D721Med (cell line): ENCODE data around the gene ZFYVE9.

Experiments
- DNase-seq: peaks from one replicate; pipeline ENCODE4 v3.0.0; 2011; ENCODE audit warnings: low spot score; ENCODE audit not compliant: insufficient read length
- FAIRE-seq: peaks from 2 replicates; lab custom pipeline; 2011; peaks lifted over from hg19 to GRCh38; lab: Jason Lieb, UNC
- TF ChIP-seq, protein P1 (sequence below): IDR thresholded peaks from 2 replicates; pipeline ENCODE4 v1.5.1; 2012; ENCODE audit warnings: mild to moderate bottlenecking, control low read depth; ENCODE audit not compliant: insufficient read depth; ENCODE audit errors: missing control alignments

The ZFYVE9 gene

GRCh38 chr1:52393174-52393573 is 251.3 kb downstream of the ZFYVE9 start:
- TF ChIP-seq, protein P1, sequence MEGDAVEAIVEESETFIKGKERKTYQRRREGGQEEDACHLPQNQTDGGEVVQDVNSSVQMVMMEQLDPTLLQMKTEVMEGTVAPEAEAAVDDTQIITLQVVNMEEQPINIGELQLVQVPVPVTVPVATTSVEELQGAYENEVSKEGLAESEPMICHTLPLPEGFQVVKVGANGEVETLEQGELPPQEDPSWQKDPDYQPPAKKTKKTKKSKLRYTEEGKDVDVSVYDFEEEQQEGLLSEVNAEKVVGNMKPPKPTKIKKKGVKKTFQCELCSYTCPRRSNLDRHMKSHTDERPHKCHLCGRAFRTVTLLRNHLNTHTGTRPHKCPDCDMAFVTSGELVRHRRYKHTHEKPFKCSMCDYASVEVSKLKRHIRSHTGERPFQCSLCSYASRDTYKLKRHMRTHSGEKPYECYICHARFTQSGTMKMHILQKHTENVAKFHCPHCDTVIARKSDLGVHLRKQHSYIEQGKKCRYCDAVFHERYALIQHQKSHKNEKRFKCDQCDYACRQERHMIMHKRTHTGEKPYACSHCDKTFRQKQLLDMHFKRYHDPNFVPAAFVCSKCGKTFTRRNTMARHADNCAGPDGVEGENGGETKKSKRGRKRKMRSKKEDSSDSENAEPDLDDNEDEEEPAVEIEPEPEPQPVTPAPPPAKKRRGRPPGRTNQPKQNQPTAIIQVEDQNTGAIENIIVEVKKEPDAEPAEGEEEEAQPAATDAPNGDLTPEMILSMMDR: no peak
- FAIRE-seq: no peak
- no peak for DNase-seq
